G401.6 (cell line): ENCODE measurements around the gene LACTBL1.

Experiments
- FAIRE-seq: peaks from 2 replicates; lab custom pipeline; 2012; peaks lifted over from hg19 to GRCh38; lab: Jason Lieb, UNC

LACTBL1 gene

DNA sequence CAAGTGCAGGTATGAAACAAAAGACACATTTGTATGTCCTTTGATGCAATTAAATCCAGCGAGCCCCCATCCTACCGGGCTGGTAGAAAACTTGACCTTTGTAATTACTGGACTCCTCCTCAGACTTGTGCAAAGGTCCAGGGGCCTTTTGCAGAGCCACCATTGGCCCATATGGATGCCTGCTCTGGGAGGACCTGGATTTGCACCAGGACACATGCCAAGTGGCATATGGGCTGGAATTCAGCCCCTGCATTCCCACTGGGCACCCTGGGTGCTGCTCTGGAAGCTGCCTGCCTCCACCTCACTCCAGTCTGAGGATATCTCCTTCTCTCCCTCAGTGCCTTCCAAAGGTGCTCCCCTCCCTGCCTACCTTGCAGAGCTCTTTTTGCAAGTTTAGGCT is 36.0 kb downstream of the LACTBL1 start:
- no peak for FAIRE-seq

GRCh38 chr1:22935433-22935832 is 37.2 kb downstream of the LACTBL1 start:
- no peak for FAIRE-seq

GRCh38 chr1:22932803-22933470 is 39.7 kb downstream of the LACTBL1 start:
- no peak for FAIRE-seq

DNA sequence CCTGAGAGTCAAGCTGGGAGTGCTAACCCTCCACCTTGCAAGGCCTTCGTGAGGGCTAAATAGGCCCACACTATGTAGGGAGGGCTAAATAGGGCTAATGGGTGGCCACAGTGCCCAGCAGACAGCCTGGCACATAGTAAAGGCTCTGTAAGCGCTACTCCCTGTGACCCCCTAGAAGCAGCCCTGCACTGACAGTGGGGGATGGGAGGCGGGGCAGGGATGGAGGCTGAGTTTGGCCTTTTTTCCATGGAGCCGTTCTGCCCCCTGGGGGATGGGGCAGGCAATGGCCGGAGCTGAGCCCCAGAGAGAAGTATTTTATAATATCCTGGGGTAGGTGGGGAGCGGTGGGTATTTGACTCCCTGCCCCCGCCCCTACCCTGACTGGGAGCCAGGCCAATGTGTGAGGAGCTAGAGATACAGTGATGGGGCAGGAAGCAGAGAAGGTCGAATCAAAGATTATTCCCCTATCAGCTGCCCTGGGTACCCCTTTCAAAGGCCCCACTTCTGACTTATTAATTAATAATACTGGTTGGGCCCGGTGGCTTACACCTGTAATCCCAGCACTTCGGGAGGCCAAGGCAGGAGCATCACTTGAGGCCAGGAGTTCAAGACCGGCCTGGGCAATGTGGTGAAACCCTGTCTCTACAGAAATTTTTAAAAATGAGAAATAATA is 42.3 kb downstream of the LACTBL1 start:
- no peak for FAIRE-seq

DNA sequence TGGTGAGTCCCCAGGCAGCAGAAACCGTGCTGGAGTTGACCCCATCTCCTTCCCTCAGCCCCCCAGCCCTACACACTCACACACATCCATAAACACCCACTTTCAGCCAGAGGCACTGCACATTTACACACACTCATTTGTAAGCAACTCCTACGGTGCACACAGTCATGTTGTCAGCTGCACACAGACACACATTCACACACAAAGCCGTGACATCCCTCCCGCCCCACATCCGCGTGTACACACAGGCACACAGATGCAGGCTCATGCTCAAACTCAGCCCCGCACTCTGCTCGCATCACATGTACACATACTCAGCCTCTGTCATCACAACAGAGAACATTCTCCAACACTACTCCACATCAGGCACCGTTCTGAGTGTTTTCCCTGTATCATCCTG is 47.6 kb downstream of the LACTBL1 start:
- FAIRE-seq = no peak

DNA sequence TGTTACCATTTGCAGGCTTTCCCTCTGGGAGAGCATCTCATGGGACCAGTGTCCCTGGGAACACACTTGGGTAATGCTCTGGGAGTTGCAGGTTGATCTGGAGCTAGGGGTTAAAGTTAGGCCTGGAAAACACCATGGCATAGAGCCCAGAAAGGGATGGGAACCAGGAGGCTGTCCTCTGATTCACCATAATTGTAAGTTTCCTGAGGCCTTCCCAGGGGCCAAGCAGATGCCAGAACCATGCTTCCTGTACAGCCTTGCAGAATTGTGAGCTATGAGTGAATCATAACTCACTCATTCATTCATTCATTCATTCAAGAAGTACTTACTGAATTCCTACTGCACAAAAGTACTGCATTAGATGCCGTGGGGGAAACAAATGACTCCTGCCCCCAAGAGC is 50.0 kb downstream of the LACTBL1 start:
- FAIRE-seq = no peak

- FAIRE-seq = no peak
Measured at GRCh38 chr1:22921452-22922126, 51.1 kb downstream of the LACTBL1 start.

- no peak for FAIRE-seq
Measured at GRCh38 chr1:22920734-22921451, 51.8 kb downstream of the LACTBL1 start.

- no peak for FAIRE-seq
Measured at GRCh38 chr1:22920026-22920733, 52.5 kb downstream of the LACTBL1 start.

- no peak for FAIRE-seq
Measured at GRCh38 chr1:22919341-22920025, 53.2 kb downstream of the LACTBL1 start.

GRCh38 chr1:22918644-22919043 is 54.0 kb downstream of the LACTBL1 start:
- FAIRE-seq = no peak

GRCh38 chr1:22917989-22918388 is 54.7 kb downstream of the LACTBL1 start:
- FAIRE-seq = no peak

GRCh38 chr1:22916471-22916820 is 56.2 kb downstream of the LACTBL1 start:
- FAIRE-seq = no peak

DNA sequence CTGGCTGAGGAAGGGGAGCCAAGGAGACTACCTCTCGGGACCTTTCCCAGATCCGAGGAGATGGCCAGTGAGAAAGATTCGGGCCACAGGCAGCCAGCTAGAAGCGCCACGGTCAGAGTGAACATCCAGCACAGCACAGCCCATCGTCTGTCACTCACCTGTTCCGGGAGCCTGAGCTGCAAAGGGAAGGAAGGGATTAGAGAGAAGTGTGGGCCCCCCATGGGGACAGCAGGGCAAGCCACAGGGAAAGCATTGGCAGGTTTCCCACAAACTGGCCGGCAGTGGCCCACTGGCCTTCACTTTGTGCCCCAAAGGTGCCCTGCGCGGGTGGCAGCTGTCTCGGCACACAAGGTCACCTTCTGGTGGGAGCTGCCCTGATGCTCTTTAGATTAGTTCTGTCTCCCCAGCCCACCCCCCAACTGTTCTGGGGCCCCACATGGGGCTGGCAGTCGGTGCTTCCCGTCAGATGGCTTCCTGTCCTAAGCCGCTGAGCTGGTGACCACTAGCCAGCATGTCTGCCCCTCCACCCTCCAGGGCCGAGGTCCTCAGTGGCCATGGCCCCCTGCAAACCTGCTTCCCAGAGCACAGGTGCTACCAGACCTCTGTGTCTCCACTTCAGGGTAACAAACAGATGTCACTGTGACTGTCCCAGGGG is 56.7 kb downstream of the LACTBL1 start:
- no peak for FAIRE-seq

- no peak for FAIRE-seq
Measured at GRCh38 chr1:22915231-22915630, 57.4 kb downstream of the LACTBL1 start.

GRCh38 chr1:22914633-22915217 is 57.9 kb downstream of the LACTBL1 start:
- FAIRE-seq = no peak

DNA sequence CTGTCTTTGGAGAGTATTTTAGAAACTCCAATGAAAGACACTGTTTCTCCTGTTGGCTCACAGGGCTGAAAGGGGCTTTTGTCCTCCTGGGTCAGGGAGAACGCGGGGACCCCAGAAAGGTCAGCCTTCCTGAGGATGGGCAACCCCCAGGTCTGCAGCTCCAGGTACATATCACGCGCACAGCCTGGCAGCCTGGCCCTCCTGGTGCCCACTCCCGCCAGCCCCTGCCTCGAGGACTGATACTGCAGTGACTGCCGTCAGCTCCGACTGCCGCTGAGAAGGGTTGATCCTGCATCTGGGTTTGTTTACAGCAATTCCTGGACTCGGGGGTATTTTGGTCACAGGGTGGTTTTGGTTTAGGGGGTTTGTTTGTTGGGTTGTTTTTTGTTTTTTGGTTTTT is 58.5 kb downstream of the LACTBL1 start:
- FAIRE-seq = no peak

DNA sequence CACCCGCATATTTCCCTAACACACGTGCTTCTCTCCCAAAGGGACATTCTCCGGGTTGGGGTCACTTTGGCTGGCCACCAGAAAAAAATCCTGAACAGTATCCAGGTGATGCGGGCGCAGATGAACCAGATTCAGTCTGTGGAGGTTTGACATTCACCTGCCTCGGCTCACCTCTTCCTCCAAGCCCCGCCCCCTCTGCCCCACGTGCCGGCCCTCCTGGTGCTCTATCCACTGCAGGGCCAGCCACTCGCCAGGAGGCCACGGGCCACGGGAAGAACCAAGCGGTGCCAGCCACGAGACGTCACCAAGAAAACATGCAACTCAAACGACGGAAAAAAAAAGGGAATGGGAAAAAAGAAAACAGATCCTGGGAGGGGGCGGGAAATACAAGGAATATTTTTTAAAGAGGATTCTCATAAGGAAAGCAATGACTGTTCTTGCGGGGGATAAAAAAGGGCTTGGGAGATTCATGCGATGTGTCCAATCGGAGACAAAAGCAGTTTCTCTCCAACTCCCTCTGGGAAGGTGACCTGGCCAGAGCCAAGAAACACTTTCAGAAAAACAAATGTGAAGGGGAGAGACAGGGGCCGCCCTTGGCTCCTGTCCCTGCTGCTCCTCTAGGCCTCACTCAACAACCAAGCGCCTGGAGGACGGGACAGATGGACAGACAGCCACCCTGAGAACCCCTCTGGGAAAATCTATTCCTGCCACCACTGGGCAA is 59.1 kb downstream of the LACTBL1 start:
- no peak for FAIRE-seq

GRCh38 chr1:22912311-22912710 is 60.4 kb downstream of the LACTBL1 start:
- FAIRE-seq = no peak

DNA sequence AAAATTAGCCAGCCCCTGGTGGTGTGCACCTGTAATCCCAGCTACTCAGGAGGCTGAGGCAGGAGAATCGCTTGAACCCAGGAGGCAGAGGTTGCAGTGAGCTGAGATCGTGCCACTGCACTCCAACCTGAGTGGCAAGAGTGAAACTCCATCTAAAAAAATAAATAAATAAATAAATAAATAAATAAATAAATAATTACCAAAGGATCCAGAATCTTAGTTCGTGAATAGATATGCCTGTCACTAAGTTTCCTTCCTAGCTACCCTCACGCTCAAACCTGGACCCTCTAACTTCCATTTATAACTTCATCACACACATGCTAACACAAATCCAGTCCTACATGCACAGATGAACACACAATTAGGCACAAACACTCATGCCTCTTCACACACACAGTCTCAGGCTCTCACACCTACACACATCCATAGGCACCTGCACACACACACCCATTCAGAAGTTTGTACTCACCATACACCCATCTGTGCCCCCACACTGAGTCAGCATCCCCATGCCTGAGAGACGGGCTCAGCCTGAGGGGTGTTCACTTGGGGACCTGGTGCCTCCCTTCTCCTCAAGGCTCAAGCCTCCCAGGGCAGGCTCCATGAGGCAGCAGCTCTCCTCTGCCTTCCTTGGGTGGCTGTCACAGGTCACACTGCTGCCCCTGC is 61.5 kb downstream of the LACTBL1 start:
- FAIRE-seq = no peak
